Activated B cell treated with CpG ODN at 0.5 μM for 24 hours (primary cell): ENCODE results near the gene SLC9C1. TPM values are rescaled to one million over a fixed set of nuclear protein-coding genes. Genes with fewer than 3 reads are reported as not detected.
"Not testable (repeated sequence)": the region's sequence is repeated elsewhere in the genome, so short reads cannot be mapped to it uniquely, and the experiment has no call there.

Source experiments
- ATAC-seq: fragments of 200-7000 bp; cut with Tn5 transposase; one replicate; pipeline ENCODE4 v1.10.0; 2021; ENCODE audit warnings: low read depth, mild to moderate bottlenecking, moderate library complexity
- CTCF ChIA-PET: fragments of 350-600 bp; sonication (Branson Sonifier 250); formaldehyde crosslinking; loops from one replicate; lab custom pipeline; 2021; ENCODE audit warnings: antibody characterized with exemption; lab: Charles Lee
- POLR2A ChIA-PET: fragments of 350-600 bp; sonication (Branson Sonifier 250); formaldehyde crosslinking; loops from one replicate; lab custom pipeline; 2021; ENCODE audit warnings: antibody characterized with exemption; lab: Charles Lee
- DNase-seq: peaks from one replicate; pipeline ENCODE4 v3.0.0; 2022
- H3K27ac Mint-ChIP-seq: one replicate; pipeline ENCODE4 v1.8.0; 2020; ENCODE audit warnings: mixed read lengths
- H3K27me3 Mint-ChIP-seq: one replicate; pipeline ENCODE4 v1.8.0; 2021; ENCODE audit warnings: mixed read lengths
- H3K36me3 Mint-ChIP-seq: one replicate; pipeline ENCODE4 v1.8.0; 2021; ENCODE audit warnings: low read depth, mixed read lengths
- H3K4me1 Mint-ChIP-seq: one replicate; pipeline ENCODE4 v1.8.0; 2021; ENCODE audit warnings: mixed read lengths
- H3K4me3 Mint-ChIP-seq: one replicate; pipeline ENCODE4 v1.8.0; 2020; ENCODE audit warnings: mild to moderate bottlenecking, mixed read lengths
- H3K9me3 Mint-ChIP-seq: one replicate; pipeline ENCODE4 v1.8.0; 2020; ENCODE audit warnings: mixed read lengths
- intact Hi-C: fragments of 100-400 bp; cut with micrococcal nuclease; formaldehyde crosslinking; loops from one replicate; pipeline ENCODE4 v1.15.1; 2024
- total RNA-seq: library from RNA; stranded (reverse); gene quantifications from 2 replicates; pipeline ENCODE4 v1.2.3, GENCODE V29; 2022
- TF ChIP-seq, protein P1 (sequence below): fragments of 200-600 bp; IDR thresholded peaks from one replicate; pipeline ENCODE4 v1.8.0; 2022; ENCODE audit warnings: antibody characterized with exemption, mild to moderate bottlenecking

Gene SLC9C1
- total RNA-seq, 1 donor from 2014 or later, result 0.58 TPM

DNA sequence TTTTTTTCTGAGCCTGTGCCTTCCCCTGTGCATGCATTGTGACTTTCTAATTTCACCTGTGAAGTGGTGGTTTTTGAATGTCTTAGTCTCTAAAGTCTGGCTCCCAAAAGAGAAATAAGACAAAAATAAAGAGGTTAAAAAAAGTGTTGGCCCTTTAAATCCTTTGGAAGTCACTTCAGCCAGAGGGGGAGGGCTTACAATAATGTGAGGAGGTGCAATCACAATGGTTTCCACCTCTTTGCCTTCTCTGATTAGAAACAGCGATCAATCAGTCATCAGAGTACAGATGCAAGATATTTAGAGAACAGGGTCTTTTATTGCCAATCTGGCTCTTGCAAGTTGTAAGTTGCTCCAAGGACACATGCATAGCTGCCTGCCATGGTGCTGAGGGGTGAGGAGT is 96.9 kb downstream of the SLC9C1 start:
- CTCF ChIA-PET, result no interaction called here
- H3K36me3 Mint-ChIP-seq, result peaks cover under 1% of the 10 kb centered on the region

DNA sequence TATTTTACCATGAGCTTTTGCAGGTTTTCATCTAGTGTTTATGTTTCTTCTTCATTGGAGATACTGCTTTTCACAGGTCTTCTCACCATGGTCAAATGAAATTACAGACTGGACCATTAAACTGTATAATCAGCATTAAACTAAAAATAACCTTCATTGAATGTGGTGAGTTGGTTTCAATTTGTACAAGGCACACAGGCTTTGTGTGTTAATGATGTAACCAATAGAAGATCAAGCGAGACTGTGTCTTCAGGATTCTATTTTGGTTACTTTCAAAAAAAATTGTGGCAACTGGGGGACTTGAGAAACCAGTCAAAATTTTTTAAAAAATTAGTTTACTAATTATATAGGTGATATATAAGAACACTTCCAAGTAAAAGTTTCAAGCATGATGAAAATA is 106.7 kb downstream of the SLC9C1 start:
- TF ChIP-seq, protein P1, sequence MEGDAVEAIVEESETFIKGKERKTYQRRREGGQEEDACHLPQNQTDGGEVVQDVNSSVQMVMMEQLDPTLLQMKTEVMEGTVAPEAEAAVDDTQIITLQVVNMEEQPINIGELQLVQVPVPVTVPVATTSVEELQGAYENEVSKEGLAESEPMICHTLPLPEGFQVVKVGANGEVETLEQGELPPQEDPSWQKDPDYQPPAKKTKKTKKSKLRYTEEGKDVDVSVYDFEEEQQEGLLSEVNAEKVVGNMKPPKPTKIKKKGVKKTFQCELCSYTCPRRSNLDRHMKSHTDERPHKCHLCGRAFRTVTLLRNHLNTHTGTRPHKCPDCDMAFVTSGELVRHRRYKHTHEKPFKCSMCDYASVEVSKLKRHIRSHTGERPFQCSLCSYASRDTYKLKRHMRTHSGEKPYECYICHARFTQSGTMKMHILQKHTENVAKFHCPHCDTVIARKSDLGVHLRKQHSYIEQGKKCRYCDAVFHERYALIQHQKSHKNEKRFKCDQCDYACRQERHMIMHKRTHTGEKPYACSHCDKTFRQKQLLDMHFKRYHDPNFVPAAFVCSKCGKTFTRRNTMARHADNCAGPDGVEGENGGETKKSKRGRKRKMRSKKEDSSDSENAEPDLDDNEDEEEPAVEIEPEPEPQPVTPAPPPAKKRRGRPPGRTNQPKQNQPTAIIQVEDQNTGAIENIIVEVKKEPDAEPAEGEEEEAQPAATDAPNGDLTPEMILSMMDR, result no peak
- H3K27me3 Mint-ChIP-seq, result peaks cover 2% of the 10 kb centered on the region
- H3K4me3 Mint-ChIP-seq, result no peak overlapping the region
- H3K9me3 Mint-ChIP-seq, result peaks cover 13% of the 10 kb centered on the region
- ATAC-seq (no peak), DNase-seq (no peak)
- POLR2A ChIA-PET, result no interaction called here
- no peak overlapping the region for H3K27ac Mint-ChIP-seq
- CTCF ChIA-PET, result no interaction called here
- intact Hi-C loops, result no loop called here
- no peaks in the 10 kb centered on the region for H3K4me1 Mint-ChIP-seq
- peaks cover 4% of the 10 kb centered on the region for H3K36me3 Mint-ChIP-seq

More for the DNA sequence above, 96.9 kb downstream of the SLC9C1 start:
- DNase-seq, result no peak
- ATAC-seq, result no peak
- no peak overlapping the region for H3K27ac Mint-ChIP-seq
- POLR2A ChIA-PET, result no interaction called here
- peaks cover 22% of the 10 kb centered on the region for H3K9me3 Mint-ChIP-seq
- H3K27me3 Mint-ChIP-seq, result no peaks in the 10 kb centered on the region
- TF ChIP-seq, protein P1, result no peak
- no peak overlapping the region for H3K4me3 Mint-ChIP-seq
- intact Hi-C loops, result no loop called here
- no peaks in the 10 kb centered on the region for H3K4me1 Mint-ChIP-seq

DNA sequence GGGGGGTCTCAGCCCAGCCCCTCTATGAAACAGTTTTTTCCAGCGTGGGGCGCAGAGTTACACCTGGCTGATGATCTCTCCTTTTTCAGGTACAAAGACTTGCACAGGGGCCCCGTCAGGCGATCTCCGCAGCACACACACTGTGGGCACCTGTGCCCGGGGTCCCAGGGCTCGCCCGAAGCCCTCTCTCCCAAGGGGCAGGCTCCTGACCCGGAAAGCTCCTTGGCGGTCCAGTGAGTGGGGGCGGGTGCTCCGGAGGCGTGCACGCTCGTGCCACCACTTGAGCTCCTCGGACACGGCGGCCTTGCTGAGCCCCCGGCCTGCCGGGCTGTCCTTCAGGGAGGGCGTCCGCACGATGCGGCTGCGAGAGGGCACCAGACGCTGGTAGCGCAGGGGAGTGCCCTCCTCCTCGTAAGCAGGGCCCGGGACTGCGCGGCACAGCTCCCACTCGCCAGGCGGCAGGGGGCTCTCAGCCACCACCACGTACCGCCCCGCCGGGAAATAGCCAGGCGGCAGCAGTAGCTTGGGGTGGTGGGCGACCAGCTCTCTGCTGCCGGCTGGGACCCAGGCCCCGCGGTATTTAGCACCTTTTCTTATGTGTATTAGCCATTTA is 108.5 kb downstream of the SLC9C1 start:
- H3K4me3 Mint-ChIP-seq, H3K9me3 Mint-ChIP-seq, intact Hi-C loops, H3K27ac Mint-ChIP-seq, DNase-seq, H3K36me3 Mint-ChIP-seq, ATAC-seq, POLR2A ChIA-PET, H3K27me3 Mint-ChIP-seq, H3K4me1 Mint-ChIP-seq: not testable (repeated sequence)
- CTCF ChIA-PET, result interaction anchor here (1.2 kb wide), 1 partner anchor 62 kb away, joined by 4 read pairs; no protein-coding TSS in a partner anchor

DNA sequence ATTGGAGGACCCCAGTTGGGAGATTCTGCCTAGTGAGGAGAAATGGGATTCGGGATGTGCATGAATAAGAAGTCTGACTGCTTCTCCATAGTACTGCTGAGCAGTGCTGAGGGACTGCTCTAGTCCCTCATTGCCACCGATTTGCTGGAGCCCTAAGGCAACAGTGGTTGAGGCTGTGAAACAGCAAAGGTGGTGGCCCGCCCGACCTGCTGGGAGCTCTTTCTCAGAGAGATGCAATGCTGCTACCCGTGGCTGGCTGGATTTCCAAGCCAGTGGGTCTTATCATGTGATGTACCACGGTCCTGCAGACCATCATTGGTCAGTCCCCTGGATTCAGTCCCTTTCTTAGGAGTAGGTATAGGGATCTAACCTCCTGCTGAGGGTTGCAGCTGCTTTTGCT is 118.4 kb downstream of the SLC9C1 start:
- intact Hi-C loops, result no loop called here
- ChIA-PET CTCF (no interaction called here), POLR2A (no interaction called here)
- ATAC-seq (no peak), DNase-seq (no peak)
- Mint-ChIP-seq H3K27ac (no peak overlapping the region), H3K4me1 (peaks cover 7% of the 10 kb centered on the region), H3K4me3 (no peak overlapping the region), H3K9me3 (peaks cover 2% of the 10 kb centered on the region), H3K36me3 (no peaks in the 10 kb centered on the region), H3K27me3 (no peaks in the 10 kb centered on the region)
- TF ChIP-seq, protein P1, result no peak

DNA sequence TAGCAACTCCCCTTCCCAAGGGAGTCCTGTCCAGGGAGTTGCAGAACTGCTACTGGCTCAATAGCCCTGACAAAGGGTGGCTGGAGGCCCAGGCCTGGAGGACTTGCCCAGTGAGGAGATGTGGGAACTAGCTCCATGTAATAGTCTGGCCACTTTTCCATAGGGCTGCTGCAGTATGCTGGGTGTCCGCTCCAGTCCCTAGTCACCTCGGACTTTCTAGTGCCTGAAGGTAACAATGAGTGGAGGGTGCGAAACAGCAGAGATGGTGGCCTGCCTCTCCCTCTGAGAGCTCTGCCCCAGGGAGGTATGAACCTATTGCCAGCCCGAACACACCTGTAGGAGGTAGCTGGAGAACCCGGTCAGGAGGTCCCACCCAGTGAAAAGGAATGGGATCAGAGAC is 119.0 kb downstream of the SLC9C1 start:
- intact Hi-C loops, result no loop called here
- no peak for ATAC-seq
- no peak for DNase-seq
- Mint-ChIP-seq H3K27me3 (no peaks in the 10 kb centered on the region), H3K9me3 (peaks cover 2% of the 10 kb centered on the region), H3K4me3 (no peak overlapping the region), H3K36me3 (no peaks in the 10 kb centered on the region), H3K27ac (no peak overlapping the region), H3K4me1 (peaks cover 7% of the 10 kb centered on the region)
- TF ChIP-seq, protein P1, result no peak
- CTCF ChIA-PET, result no interaction called here
- POLR2A ChIA-PET, result no interaction called here

DNA sequence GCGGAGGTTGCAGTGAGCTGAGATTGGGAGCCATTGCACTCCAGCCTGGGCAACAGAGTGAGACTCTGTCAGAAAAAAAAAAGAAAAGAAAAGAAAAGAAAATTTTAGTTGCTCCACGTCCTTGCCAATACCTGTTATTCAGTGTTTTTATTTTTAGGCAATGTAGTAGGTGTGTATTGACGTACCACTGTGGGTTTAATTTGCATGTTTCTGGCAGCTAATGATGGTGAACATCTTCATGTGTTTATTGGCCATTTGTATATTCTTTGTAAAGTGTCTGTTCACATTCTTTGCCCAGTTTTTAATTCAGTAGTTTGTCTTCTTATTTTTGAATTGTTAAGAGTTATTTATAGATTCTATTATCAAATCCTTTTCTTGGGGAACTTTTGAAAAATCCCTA is 122.9 kb downstream of the SLC9C1 start:
- no peak overlapping the region for H3K27ac Mint-ChIP-seq
- DNase-seq (no peak), ATAC-seq (no peak)
- ChIA-PET CTCF (no interaction called here), POLR2A (no interaction called here)
- peaks cover 18% of the 10 kb centered on the region for H3K4me1 Mint-ChIP-seq
- no peaks in the 10 kb centered on the region for H3K27me3 Mint-ChIP-seq
- H3K9me3 Mint-ChIP-seq, result peaks cover 2% of the 10 kb centered on the region
- no peak overlapping the region for H3K4me3 Mint-ChIP-seq
- intact Hi-C loops, result no loop called here
- TF ChIP-seq, protein P1, result no peak
- H3K36me3 Mint-ChIP-seq, result no peaks in the 10 kb centered on the region
